Medulla oblongata (tissue), 1 donor: Measurements from ENCODE around the gene DNAJB11.
A peak's percentile ranks its signal among the peaks of the same experiment; 100 is the strongest.

Experiments used
- DNase-seq: peaks from one replicate; pipeline ENCODE4 v3.0.0-alpha.2; 2015; ENCODE audit errors: extremely low spot score

The DNAJB11 gene

GRCh38 chr3:186596568-186597287 lies 26.2 kb downstream of the DNAJB11 start:
- no peak for DNase-seq

GRCh38 chr3:186598108-186598784 lies 27.7 kb downstream of the DNAJB11 start:
- DNase-seq = no peak

- no peak for DNase-seq
Observed at GRCh38 chr3:186598794-186599141, 28.2 kb downstream of the DNAJB11 start.

- DNase-seq = no peak
Observed at GRCh38 chr3:186599142-186599784, 28.7 kb downstream of the DNAJB11 start.

GRCh38 chr3:186599785-186600166 lies 29.3 kb downstream of the DNAJB11 start:
- no peak for DNase-seq

- no peak for DNase-seq
Observed at GRCh38 chr3:186600896-186601295, 30.4 kb downstream of the DNAJB11 start.

- DNase-seq = no peak
Observed at GRCh38 chr3:186603159-186603558, 32.6 kb downstream of the DNAJB11 start.

- DNase-seq = no peak
Observed at GRCh38 chr3:186605078-186605477, 34.6 kb downstream of the DNAJB11 start.

GRCh38 chr3:186605561-186606545 lies 35.3 kb downstream of the DNAJB11 start:
- no peak for DNase-seq

- no peak for DNase-seq
Observed at GRCh38 chr3:186608624-186609215, 38.2 kb downstream of the DNAJB11 start.

- no peak for DNase-seq
Observed at GRCh38 chr3:186609247-186609868, 38.8 kb downstream of the DNAJB11 start.

GRCh38 chr3:186612065-186612464 lies 41.5 kb downstream of the DNAJB11 start:
- no peak for DNase-seq

- no peak for DNase-seq
Observed at GRCh38 chr3:186612721-186613636, 42.5 kb downstream of the DNAJB11 start, which contains the start of gene AHSG. Gene AHSG (plus strand): TSS chr3:186613060. CDS start chr3:186613142, 82 bp downstream.

- DNase-seq = no peak
Observed at GRCh38 chr3:186613637-186614265, 43.2 kb downstream of the DNAJB11 start.

- no peak for DNase-seq
Observed at GRCh38 chr3:186614266-186614596, 43.7 kb downstream of the DNAJB11 start.

GRCh38 chr3:186614597-186615483 lies 44.3 kb downstream of the DNAJB11 start:
- peak; percentile 85 for DNase-seq

- DNase-seq = no peak
Observed at GRCh38 chr3:186616299-186616617, 45.7 kb downstream of the DNAJB11 start.
